Adrenal gland (tissue), 12 donors: Measurements from ENCODE around the gene NGRN. TPM values are rescaled to one million over a fixed set of nuclear protein-coding genes. Genes with fewer than 3 reads are reported as not detected.

Experiments used
- DNase-seq, 7 donors: peaks; one replicate each; pipeline ENCODE4 v3.0.0-alpha.2; 2019 to 2020
- H3K27ac ChIP-seq, 5 donors: fragments of 200-600 bp; sonication (generic) in 4 of 5; 1 replicate in 3 of 5; 2 replicates in 2 of 5; pipeline versions ENCODE4 v1.5.1 to v1.8.0; 2016 to 2020; ENCODE audit warnings: mild to moderate bottlenecking in 1 of 5
- H3K27me3 ChIP-seq: fragments of 200-600 bp; 2 replicates; pipeline ENCODE4 v1.8.0; 2021
- H3K36me3 ChIP-seq, 2 donors: fragments of 200-600 bp; replicated peaks in 1 of 2; 1 replicate in 1 of 2; 2 replicates in 1 of 2; pipeline versions ENCODE4 v1.5.1 to v1.8.0; 2018 to 2022
- H3K4me1 ChIP-seq, 2 donors: fragments of 200-600 bp; replicated peaks in 1 of 2; 1 replicate in 1 of 2; 2 replicates in 1 of 2; pipeline versions ENCODE4 v1.5.1 to v1.8.0; 2018 to 2021
- H3K4me3 ChIP-seq, 4 donors: fragments of 200-600 bp; sonication (generic) in 3 of 4; one replicate each; pipeline ENCODE4 v1.5.1; 2016 to 2018
- H3K9me3 ChIP-seq, 3 donors: fragments of 200-600 bp; sonication (generic) in 1 of 3; replicated peaks in 1 of 3; 1 replicate in 2 of 3; 2 replicates in 1 of 3; pipeline versions ENCODE4 v1.5.1 to v1.8.0; 2016 to 2021
- CTCF ChIP-seq, 6 experiments: fragments of 450-650 bp in 4 of 6; fragments of 200-600 bp in 2 of 6; sonication (generic) in 1 of 6; IDR thresholded peaks; 1 replicate in 5 of 6; 2 replicates in 1 of 6; pipeline versions ENCODE4 v1.5.1 to v1.8.0; 2016 to 2021; ENCODE audit warnings: antibody characterized with exemption in 6 of 6, mild to moderate bottlenecking in 2 of 6, moderate library complexity in 1 of 6
- POLR2A ChIP-seq, 2 donors: fragments of 450-650 bp; IDR thresholded peaks; one replicate each; pipeline ENCODE4 v1.6.1; 2017; ENCODE audit warnings: antibody characterized with exemption in 2 of 2, mild to moderate bottlenecking in 2 of 2, moderate library complexity in 1 of 2
- WGBS, 4 donors: extraction: QIAGEN DNeasy Blood & Tissue Kit in 2 of 4; methylation state at CpG; one replicate each; pipeline versions ENCODE4 v1.1.5 to v1.1.7; 2013 to 2017; 5-methylcytosine and 5-hydroxymethylcytosine counted together
- intact Hi-C, 2 donors: fragments of 100-400 bp; cut with DNase I; formaldehyde crosslinking; loops; one replicate each; pipeline versions ENCODE4 v1.14.1 to v1.15.0; 2022 to 2023
- polyA plus RNA-seq, 3 donors: library from polyadenylated mRNA; stranded (reverse); fragments of 200-250 nt in 2 of 3; fragments of 350-450 nt in 1 of 3; fragmentation: Illumina TruSeq in 1 of 3; extraction: RNeasy Lipid Tissue Mini Kit (QIAGEN cat#74804) in 1 of 3; gene quantifications; one replicate each; pipeline ENCODE4 v1.2.3, GENCODE V29; 2013 to 2014
- total RNA-seq, 9 donors: library from RNA; depleted of rRNA in 4 of 9; stranded (reverse); fragments of >200 nt in 4 of 9; fragments of 120-200 nt in 1 of 9; fragmentation: NEBNext Ultra II Directional in 1 of 9; extraction: Animal tissue kit (Norgen Biotek cat#: 25700) in 1 of 9; gene quantifications; one replicate each; pipeline versions ENCODE4 v1.1.0 to v1.2.4, GENCODE V29; 2013 to 2023
- donor health status: healthy with polysubstance abuse.
- donor health status: Bipolar disorder and iron deficiency.
- donor health status: DM: yes; HTN: yes; CAD: no.
- donor health status: DM: no; HTN: no; CAD: no.
- donor health status: DM: no; HTN: no; CAD: no.
- donor health status: DM: yes; HTN: yes; CAD: no.

The NGRN gene
- total and polyA plus RNA-seq, 12 donors: 53.5 to 133 (median 103) TPM

- Histone ChIP-seq H3K36me3 (peaks cover 0 to 90% of the 10 kb centered on the region in 2 donors), H3K4me1 (peaks cover 10 to 24% of the 10 kb centered on the region in 2 donors), H3K4me3 (no peak overlapping the region), H3K27me3 (no peaks in the 10 kb centered on the region), H3K9me3 (no peaks in the 10 kb centered on the region), H3K27ac (no peak overlapping the region)
- TF ChIP-seq CTCF (IDR thresholded peaks at IDR 0.05) (no peak), POLR2A (IDR thresholded peaks at IDR 0.05) (no peak)
- intact Hi-C loops: no loop called here
- WGBS, 4 donors: 76 to 83% (median 81%) methylated on average over 12 to 18 of the region's 18 CpGs
- DNase-seq: no peak
Observed at GRCh38 chr15:90225504-90226234, 39.8 kb upstream of the NGRN start.

- no peak for DNase-seq
- Histone ChIP-seq H3K27ac (no peak overlapping the region), H3K9me3 (no peaks in the 10 kb centered on the region), H3K4me3 (no peak overlapping the region), H3K4me1 (peaks cover 26 to 34% of the 10 kb centered on the region in 2 donors), H3K27me3 (no peaks in the 10 kb centered on the region), H3K36me3 (peaks cover 0 to 83% of the 10 kb centered on the region in 2 donors)
- WGBS, 4 donors: 78 to 88% (median 84%) methylated on average over 7 of the region's 7 CpGs
- no peak for TF ChIP-seq POLR2A (IDR thresholded peaks at IDR 0.05)
- TF ChIP-seq CTCF (IDR thresholded peaks at IDR 0.05): no peak
- intact Hi-C loops: no loop called here
Observed at GRCh38 chr15:90227336-90227735, 38.1 kb upstream of the NGRN start.

- H3K4me3 ChIP-seq: no peak overlapping the region
- TF ChIP-seq CTCF (IDR thresholded peaks at IDR 0.05) (no peak), POLR2A (IDR thresholded peaks at IDR 0.05) (no peak)
- H3K9me3 ChIP-seq: no peaks in the 10 kb centered on the region
- no peaks in the 10 kb centered on the region for H3K27me3 ChIP-seq
- H3K27ac ChIP-seq: peak overlapping the region in 1 of 5 donors; percentile 28
- H3K4me1 ChIP-seq: peaks cover 30 to 41% of the 10 kb centered on the region in 2 donors
- WGBS, 4 donors: 85 to 90% (median 88%) methylated on average over 13 to 38 of the region's 38 CpGs
- no peak for DNase-seq
- intact Hi-C loops: no loop called here
- H3K36me3 ChIP-seq: peaks cover 0 to 76% of the 10 kb centered on the region in 2 donors
Observed at GRCh38 chr15:90227816-90228772, 37.4 kb upstream of the NGRN start.

GRCh38 chr15:90228960-90229359 lies 36.5 kb upstream of the NGRN start:
- WGBS, 4 donors: 83 to 90% (median 86%) methylated on average over 10 to 15 of the region's 15 CpGs
- no peak for TF ChIP-seq POLR2A (IDR thresholded peaks at IDR 0.05)
- no peak for TF ChIP-seq CTCF (IDR thresholded peaks at IDR 0.05)
- Histone ChIP-seq H3K9me3 (no peaks in the 10 kb centered on the region), H3K4me3 (no peak overlapping the region), H3K4me1 (peaks cover 30 to 42% of the 10 kb centered on the region in 2 donors), H3K27me3 (no peaks in the 10 kb centered on the region), H3K27ac (peak overlapping the region in 2 of 5 donors; percentile 20 to 97), H3K36me3 (peaks cover 0 to 67% of the 10 kb centered on the region in 2 donors)
- no peak for DNase-seq
- intact Hi-C loops: no loop called here
